HG02884 (cell line): ENCODE data around the gene SARNP.
"Not testable (repeated sequence)": the region's sequence is repeated elsewhere in the genome, so short reads cannot be mapped to it uniquely, and the experiment has no call there.

ENCODE experiments used
- ATAC-seq: cut with Tn5 transposase; IDR thresholded peaks from one replicate; pipeline ENCODE4 v1.9.1; 2021; ENCODE audit warnings: mild to moderate bottlenecking, moderate library complexity; ENCODE audit not compliant: unreplicated experiment

Gene SARNP

GRCh38 chr12:55817345-55818139, at the start of gene SARNP, which contains the start of gene ORMDL2:
Gene SARNP (minus strand): TSS chr12:55817724. CDS start chr12:55817701, 23 bp downstream.
Gene ORMDL2 (plus strand): TSS chr12:55818041. CDS start chr12:55819000, 959 bp downstream.
- peak; percentile 96 for ATAC-seq

- not testable (repeated sequence) for ATAC-seq
These were observed 49.0 kb upstream of the SARNP start for GRCh38 chr12:55866454-55867004.

GRCh38 chr12:55865327-55865726, 47.8 kb upstream of the SARNP start:
- no peak for ATAC-seq

GRCh38 chr12:55862931-55863330, 45.4 kb upstream of the SARNP start:
- not testable (repeated sequence) for ATAC-seq

- no peak for ATAC-seq
These were observed 44.8 kb upstream of the SARNP start for GRCh38 chr12:55862286-55862685.

GRCh38 chr12:55861871-55862270, 44.3 kb upstream of the SARNP start:
- ATAC-seq: no peak

- no peak for ATAC-seq
These were observed 43.9 kb upstream of the SARNP start for GRCh38 chr12:55861396-55861795.

- ATAC-seq: no peak
These were observed 35.2 kb upstream of the SARNP start for GRCh38 chr12:55852740-55853139.

GRCh38 chr12:55850893-55851292, 33.4 kb upstream of the SARNP start:
- ATAC-seq: no peak

GRCh38 chr12:55850401-55850800, 32.9 kb upstream of the SARNP start:
- no peak for ATAC-seq

GRCh38 chr12:55849616-55850343, 32.3 kb upstream of the SARNP start:
- ATAC-seq: no peak

- ATAC-seq: no peak
These were observed 30.2 kb upstream of the SARNP start for GRCh38 chr12:55847603-55848291.

GRCh38 chr12:55847033-55847432, 29.5 kb upstream of the SARNP start:
- ATAC-seq: no peak

- ATAC-seq: no peak
These were observed 28.4 kb upstream of the SARNP start for GRCh38 chr12:55845785-55846496.

- ATAC-seq: no peak
These were observed 27.8 kb upstream of the SARNP start for GRCh38 chr12:55845361-55845760.

GRCh38 chr12:55844961-55845360, 27.4 kb upstream of the SARNP start:
- no peak for ATAC-seq

GRCh38 chr12:55843431-55843830, 25.9 kb upstream of the SARNP start:
- no peak for ATAC-seq

- ATAC-seq: no peak
These were observed 25.3 kb upstream of the SARNP start, which contains the start of gene MMP19 for GRCh38 chr12:55842681-55843429. Gene MMP19 (minus strand): TSS chr12:55842936. CDS start chr12:55842830, 106 bp downstream.

- ATAC-seq: no peak
These were observed 23.2 kb upstream of the SARNP start for GRCh38 chr12:55840581-55841351.
